Stimulated activated CD8-positive, alpha-beta memory T cell treated with anti-CD3 and anti-CD28 coated beads, Interleukin-2, amount 100 ng/mL, for 1 hour (primary cell): ENCODE data around the gene MRPL17.
"Not testable (repeated sequence)": the region's sequence is repeated elsewhere in the genome, so short reads cannot be mapped to it uniquely, and the experiment has no call there.

ENCODE experiments used
- DNase-seq, 2 donors: peaks; one replicate each; pipeline ENCODE4 v3.0.0-alpha.2; 2020; ENCODE audit warnings: low read depth in 2 of 2

MRPL17 gene

DNA sequence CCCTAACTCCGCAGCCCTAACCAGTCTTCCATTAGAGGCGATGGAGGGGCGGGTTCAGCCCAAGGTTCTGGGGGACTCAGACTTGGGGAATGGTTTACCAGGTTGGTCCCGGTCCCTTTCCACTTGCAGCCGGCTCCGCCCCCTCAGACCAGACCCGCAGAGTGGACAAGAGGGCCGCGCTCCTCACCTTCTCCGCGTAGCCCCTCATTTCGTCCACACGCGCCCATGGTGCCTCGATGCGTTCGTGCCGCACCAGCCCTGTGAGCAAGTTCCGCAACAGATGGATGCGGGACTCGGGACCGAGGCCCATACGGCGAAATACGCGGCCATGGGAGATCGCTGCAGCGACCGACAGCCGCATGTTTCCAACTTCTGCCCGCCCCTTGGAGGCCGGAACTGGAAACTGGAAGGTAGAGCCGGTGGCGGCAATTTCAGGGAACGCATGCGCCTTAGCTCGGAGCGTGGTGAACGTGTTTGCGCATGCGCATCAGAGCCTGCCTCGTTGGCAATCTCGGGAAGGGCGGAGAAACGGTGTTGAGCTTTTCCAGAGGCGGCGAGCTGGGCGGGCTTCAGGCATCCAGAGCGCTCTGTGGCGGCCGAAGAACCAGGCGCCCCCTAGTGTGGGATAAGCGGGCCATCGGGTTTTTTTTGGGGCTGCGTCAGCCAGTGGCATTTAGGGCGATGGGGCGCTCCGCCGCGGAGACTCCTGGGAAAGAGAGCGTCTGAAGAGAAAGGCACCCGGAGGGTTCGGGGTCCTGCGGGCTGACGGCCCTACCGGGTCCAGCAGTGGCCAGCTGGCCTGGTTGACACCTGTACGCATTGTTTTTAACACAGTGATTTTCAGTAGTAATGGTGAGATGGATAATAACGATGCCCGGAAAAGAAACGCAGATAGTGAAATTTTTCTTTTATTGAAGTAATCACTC is at the start of gene MRPL17:
Gene MRPL17, minus strand, starts transcription at position 405 of the 926 bp plus-strand sequence. Its CDS starts 44 bp downstream, at position 361.
- peak; percentile 96 to 98 for DNase-seq

DNA sequence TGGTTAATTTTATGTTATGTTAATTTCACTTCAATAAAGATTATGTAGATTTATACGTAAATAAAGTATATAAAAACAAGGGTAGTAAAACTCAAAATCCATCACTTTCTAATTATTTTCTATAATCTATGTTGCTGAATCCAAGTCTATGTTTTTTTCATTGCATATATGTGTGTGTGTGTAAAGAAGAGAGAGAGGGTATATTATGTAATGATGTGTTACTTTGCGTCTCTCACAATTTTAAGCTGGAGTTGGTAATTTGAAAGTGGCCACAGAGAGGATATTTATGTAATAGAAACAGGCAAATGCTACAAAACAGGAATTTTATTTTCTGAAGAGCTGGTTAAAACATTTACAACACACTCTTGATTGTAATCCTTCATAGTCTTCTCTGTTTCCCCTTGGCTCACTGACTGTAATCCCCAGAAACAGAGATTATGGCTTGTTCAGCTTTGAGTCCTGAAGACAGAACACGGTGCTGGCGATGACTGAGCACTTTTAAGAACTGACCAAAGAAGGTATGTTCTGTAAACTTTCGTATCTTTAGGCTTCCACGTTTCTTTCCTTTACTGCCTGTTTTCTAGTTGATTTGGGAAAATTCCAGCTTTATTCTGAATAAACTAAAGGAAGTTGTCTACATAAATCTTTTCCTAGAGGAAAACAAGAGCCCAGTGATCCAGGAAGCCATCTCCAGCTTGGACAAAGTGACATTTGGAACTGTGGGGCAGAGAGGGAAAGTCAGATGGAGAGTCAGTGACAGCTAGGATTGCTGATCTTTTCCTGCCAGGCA is 45.0 kb upstream of the MRPL17 start:
- DNase-seq: no peak

DNA sequence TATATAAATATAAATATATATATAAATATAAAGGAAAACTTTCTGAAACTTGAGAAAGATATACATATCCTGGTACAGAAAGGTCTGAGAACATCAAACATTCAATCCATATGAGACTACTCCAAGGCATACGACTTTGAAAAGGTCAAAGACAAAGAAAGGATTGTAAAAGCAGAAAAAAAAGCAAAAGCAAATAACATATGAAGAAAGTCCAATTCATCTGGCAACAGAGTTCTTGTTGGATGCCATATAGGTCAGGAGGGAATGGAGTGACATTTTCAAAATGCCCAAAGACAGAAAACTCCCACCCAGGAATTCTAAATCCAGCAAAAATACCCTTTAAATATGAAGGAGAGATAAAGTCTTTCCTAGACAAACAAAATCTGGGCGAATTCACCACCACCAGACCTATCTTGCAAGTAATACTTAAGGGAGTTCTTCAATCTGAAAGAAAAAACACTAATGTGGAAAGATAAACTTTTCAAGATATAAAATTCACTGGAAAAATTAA is 42.3 kb upstream of the MRPL17 start:
- DNase-seq: no peak

DNA sequence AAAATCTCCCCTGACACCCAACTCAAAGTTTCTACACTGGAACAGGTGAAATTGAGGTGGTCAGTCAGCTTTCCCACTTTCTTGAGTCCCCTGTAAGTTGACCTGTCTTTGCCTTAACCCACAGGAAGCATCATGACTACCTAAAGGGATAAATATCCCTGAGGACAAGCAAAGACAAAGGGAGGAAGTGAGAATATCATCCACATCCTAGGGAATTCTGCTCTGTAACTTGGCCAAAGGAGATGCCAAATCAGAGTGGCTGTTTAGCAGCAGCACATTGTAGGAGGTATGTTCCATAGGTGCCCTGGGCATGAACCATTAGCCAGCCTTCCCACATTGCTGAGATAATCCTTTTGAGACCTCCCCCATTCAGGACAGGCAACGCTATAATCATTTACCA is 40.9 kb upstream of the MRPL17 start:
- no peak for DNase-seq

DNA sequence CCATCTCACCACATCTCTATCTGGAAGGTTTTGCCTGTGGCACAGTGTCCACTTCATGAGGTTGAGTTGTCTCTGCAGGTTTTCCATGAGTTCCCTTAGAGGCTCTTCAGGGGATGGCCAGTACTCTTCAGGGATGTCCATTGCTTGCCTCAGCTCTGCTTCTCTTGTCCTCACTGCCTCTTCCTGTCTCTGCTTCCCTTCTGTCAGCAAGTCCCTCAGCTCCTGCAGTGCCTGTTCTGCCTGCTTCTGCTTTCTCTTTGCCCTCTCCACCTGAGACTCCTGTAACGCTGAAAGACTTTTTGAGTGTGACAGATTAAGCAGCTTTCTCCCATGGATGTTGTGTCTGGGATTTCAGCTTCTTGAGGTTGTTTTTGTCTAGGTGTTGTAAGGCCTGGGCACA is 38.2 kb upstream of the MRPL17 start:
- no peak for DNase-seq

DNA sequence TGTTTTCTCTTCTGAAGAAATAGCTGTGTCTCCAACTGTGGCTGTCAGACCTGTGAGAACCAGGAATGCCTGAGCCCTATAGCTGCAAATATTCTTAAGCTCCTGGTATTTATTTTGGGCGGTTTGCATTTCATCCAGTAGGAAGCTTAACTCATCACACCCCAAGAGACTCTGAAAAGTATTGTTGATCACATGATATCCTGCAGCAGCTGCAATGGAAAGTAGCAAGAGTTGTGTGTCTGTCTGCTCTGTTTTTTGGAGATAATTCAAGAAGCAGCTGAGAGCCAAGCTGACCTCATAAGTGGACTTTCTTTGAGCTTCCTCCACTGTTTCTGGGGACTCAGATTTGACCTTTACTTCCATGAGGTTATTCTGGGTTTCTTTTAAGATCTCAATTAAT is 36.4 kb upstream of the MRPL17 start:
- DNase-seq: no peak

DNA sequence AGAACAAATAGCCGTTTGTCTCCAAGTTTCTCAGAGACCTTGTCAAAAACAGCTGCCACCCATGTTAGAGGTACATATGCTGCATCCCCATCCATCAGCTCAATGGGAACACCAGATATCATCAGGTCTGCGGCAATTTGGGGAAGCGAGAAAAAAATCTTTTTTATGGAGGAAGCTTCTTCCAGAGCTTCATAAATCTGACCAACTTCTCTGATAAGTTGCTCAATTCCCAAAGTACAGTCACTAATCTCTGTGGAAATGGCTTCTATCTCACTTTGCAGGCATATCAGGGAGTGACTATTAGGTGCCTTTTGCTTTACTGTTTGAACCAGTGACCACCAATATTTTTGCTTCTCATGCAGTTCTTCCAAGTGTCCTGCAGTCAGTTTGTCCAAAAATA is 34.3 kb upstream of the MRPL17 start:
- no peak for DNase-seq

DNA sequence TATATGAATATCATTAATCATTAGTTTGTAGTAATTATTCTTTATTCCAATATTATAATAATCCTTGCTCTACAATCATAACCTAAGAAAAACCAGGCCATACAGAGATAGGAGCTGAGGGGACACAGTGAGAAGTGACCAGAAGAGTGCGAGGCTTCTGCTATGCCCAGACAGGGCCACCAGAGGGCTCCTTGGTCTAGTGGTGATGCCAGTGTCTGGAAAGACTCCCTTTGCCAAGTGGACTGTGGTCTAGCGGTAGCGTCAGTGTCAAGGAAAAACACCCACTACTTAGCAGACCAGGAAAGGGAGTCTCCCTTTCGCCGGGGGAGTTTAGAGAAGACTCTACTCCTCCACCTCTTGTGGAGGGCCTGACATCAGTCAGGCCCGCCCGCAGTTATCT is 28.4 kb upstream of the MRPL17 start:
- peak in 1 of 2 donors; percentile 15 for DNase-seq

DNA sequence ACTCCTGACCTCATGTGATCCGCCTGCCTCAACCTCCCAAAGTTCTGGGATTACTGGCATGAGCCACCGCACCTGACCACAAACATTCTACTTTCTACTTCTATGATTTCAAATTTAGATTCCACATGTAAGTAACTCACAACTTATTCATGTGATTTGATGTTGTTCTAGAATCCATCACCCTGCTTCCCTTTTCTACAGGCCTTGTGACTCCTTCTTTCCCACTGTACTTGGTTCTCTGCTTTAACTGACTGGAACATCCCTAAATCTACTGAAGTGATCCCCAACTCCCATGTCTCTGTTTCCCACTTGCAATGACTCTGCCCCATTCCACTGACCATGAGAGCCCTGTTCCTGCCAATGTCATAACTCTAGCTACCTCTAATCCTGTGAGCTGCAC is 25.7 kb upstream of the MRPL17 start:
- no peak for DNase-seq

DNA sequence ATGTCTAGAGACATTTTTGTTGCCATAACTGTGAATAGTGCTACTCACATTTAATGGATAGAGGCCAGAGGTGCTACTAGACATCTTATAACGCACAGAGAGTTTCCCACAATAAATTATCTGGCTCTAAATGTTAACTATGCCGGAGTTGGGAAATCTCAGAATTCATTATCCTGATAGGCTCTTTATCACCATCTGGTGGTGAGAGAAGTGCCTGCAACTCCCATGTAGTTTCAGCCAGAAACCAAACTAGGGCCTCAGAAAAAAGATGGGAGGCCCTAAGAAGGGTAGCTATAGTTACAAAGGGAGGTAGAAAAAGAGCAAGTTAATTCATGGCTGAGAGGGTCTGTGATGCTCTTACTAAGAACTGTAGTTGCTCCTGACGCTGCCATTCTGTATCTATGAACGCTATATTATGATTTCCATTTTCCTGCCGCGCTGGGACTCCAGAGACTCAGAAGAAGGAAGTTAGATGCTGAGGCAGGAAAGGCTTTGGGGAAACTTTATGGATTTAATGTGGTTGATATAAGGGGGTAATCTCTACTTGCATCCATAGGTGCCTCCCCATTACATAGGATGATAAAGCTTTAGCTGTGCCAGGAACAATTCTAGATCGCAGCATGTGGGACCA is 22.9 kb upstream of the MRPL17 start:
- DNase-seq: no peak

DNA sequence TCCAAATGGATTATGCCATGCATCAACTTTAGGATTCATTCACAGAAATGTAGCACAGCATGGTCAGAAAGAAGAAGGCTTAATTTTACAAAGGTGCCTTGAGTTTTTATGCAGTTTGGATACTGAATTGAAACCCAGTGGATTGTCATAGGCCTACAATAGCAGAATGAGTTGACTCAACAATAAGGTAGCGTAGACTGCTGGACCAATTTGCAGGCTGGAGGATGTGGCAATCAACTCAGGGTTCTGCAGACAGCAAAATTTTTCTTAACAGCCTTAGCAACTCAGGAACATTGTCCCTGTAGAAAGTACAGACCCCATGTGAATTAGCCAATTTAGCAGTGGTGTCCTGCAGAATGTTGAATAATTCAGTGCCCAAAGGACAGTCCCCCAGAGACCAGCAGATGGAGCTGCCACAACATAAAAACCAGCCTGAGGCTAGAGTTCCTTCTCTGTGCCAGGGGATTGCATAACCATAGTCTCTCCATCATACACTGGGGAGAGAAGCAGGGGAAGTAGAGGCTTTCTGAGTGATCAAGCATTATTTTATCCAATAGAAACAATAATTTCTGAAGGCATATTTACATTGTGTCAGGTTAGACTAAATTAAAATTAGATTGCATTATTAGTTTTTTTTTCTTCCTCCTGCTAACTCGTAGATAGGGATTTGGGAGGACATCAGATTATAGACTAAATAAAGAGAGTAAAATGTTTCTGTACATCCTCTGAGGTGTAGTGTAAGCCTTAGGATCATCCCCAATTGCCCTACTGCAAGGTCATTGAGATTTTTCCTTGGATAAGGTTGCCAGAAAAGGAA is 20.3 kb upstream of the MRPL17 start:
- DNase-seq: no peak

DNA sequence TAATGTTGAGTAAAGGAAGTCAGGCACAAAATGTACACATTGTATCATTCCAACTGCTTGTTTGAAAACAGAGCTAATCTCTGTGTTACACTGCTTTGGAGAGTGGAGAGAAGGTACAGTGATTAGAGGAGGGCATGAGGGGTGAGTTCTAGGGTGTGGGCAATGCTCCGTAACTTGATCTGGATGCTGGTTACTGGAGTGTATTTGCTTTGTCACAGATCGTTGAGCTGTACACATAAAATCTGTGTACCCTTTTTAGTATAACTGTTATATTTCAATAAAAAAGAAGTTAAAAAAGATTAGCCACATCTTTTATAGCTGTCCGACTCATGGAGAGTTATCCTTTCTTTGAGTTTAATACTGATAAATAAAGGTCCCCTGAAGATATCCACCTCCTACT is 18.8 kb upstream of the MRPL17 start:
- not testable (repeated sequence) for DNase-seq

DNA sequence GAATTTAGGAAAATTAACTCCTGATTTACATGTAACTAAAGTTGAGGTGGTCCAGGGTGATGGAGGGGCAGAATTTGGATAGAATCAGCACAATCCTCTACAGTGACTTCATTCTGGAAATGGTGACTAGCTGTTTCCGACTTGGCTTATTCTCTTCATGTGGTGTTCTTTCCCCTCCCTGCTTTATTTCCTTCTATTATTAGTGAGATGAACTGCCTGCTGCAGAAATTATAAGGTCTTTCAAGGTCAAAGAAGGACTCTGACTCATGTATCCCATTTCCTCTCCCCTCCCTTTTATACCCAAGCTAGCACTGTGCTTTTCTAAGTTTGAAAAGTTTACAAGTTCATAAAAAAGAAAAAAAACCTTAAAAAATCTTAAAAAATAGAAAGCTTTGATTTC is 12.2 kb upstream of the MRPL17 start:
- DNase-seq: no peak

DNA sequence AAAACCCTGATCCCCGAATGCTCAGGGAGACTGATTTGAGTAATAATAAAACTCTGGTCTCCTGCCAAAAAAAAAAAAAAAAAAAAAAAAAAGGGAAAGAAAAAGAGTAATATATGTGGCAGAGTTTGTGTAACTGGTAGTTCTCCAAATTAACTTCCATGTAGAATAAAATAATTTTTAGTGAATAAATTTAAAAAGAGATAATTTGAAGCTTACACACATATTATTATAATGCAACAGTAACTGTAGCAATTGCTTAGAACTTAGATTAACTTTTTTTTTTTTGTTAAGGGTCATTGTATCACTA is 11.0 kb upstream of the MRPL17 start:
- no peak for DNase-seq

DNA sequence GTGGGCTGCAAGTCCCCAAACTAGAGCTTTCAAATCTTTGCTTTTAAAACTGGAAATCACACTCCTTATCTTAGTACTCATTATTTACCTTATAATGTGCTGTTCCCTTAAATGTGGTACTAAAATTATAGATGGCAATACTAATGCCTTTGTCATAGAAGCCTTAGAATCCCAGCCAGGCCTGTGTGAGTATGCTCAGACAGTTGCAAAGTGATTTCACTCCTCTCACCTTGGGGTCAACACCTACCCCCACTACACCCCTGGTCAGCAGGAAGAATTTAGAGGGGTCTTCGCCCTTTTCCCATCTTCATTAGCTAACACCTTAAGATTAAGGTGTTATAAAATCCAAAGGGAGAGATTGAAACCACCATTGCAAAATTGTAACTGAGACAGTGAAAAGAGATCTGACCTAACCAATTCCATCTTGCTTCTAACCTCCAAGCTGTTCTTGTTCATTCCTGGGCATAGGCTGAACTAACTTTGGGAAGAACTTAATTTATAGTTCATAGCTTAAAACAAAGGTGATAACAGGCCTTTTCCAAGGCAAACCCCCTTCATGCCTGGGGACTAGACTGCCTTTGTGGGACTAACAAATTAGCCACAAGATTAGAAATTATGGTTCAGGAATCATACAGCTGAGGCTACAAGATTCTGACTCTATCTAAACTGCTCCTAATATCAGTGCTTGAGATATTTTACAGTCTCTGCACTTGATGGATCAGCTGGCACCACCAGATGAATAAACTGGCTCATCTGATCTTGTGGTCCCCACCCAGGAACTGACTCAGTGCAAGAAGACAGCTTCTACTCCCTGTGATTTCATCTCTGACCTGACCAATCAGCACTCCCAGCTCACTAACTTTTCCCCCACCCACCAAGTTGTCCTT is 10.4 kb upstream of the MRPL17 start:
- no peak for DNase-seq

DNA sequence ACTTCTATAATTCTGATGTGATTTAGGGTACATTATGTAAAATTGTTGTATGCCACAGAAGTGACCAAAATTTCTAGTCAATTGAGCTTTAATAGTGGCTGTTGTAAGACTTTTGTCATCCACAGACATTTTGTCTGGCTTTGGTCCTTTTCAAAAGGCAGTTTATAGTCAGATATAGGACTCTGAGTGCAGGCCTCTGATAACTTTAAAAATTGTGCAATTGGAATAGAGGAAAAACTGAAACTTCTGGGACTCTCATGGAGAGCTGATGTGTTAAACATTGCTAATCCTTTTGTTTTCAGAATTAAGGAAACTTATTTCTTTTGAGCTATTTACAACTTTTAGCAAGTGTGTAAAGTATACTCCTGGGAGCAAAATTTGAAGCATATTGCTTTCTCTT is 9.0 kb upstream of the MRPL17 start:
- no peak for DNase-seq

DNA sequence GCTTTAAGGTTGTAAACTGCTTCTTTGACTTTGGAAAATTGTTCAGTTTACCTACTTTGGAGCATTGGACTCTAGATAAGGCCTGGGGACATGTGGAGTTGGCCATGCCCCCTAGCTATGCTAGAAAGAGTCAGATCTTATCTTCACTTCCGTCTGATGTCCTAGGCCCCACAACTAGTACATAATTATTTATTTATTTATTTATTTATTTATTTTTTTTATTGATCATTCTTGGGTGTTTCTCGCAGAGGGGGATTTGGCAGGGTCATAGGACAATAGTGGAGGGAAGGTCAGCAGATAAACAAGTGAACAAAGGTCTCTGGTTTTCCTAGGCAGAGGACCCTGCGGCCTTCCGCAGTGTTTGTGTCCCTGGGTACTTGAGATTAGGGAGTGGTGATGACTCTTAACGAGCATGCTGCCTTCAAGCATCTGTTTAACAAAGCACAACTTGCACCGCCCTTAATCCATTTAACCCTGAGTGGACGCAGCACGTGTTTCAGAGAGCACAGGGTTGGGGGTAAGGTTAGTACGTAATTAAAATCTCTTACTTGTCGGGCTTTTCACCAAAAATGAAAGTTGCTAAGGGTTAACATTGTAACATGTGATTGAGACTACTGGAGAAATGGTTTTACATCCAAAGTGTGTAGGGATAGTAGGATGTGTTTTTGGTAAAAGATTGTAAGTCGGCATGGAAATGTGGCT is 7.4 kb upstream of the MRPL17 start:
- DNase-seq: not testable (repeated sequence)

DNA sequence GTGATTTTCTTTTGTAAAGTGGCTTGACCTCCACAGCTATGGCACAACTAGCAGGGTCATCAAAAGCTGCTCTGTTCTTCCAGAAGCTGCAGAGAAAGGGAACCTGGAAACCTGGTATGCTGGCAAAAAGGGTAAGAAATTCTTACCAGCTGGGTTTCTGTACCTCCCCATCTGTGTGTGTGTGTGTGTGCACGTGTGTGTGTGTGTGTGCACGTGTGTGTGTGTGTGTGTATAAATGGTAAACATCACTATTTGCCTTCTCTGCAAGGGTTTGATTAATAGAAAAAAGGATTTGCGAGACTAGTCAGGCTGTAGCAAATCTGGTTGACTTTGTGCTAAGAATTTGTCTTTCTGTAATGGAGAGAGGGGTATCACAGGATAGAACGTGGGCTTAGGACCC is 4.7 kb upstream of the MRPL17 start:
- DNase-seq: no peak

DNA sequence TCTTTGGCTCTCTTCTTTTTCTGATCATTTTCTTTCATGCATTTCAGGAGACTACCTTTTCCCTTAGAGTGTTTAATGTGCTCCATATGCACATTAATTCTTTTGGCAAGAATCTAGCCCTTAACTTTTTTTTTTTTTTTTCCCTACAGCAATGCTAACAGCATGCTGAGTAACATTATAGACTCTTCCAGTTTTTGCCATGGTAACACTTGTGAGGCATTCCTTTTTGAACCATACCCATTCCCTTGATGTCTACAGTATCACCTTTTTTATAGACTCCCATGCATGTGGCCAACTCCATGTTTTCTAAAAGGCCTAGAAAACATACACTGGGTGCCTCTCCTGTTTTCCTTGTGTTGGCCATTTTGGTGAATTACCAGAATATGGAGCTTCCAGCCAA is 2.9 kb upstream of the MRPL17 start:
- no peak for DNase-seq

DNA sequence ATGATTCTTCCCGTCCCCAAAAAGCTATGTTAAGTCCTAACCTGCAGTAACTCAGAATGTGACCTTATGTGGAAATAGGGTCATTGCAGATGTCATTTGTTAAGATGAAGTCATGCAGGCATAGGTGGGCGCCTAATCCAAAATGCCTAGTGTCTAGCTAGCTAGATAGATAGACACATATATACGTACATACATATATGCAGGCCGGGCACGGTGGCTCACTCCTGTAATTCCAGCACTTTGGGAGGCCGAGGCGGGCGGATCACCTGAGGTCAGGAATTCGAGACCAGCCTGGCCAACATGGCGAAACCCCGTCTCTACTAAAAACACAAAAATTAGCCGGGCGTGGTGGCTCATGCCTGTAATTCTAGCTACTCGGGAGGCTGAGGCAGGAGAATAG is 928 bp upstream of the MRPL17 start:
- DNase-seq: not testable (repeated sequence)
